GM10266 (cell line): ENCODE results near the gene LY9.
A peak's percentile ranks its signal among the peaks of the same experiment; 100 is the strongest.

Source experiments
- DNase-seq: peaks from one replicate; pipeline ENCODE4 v3.0.0; 2012; ENCODE audit errors: extremely low spot score
- TF ChIP-seq, protein P1 (sequence below): IDR thresholded peaks from 2 replicates; pipeline ENCODE4 v1.5.1; 2012; ENCODE audit warnings: mild to moderate bottlenecking, low read depth; ENCODE audit not compliant: control insufficient read depth, insufficient read depth; ENCODE audit errors: missing control alignments

The LY9 gene

DNA sequence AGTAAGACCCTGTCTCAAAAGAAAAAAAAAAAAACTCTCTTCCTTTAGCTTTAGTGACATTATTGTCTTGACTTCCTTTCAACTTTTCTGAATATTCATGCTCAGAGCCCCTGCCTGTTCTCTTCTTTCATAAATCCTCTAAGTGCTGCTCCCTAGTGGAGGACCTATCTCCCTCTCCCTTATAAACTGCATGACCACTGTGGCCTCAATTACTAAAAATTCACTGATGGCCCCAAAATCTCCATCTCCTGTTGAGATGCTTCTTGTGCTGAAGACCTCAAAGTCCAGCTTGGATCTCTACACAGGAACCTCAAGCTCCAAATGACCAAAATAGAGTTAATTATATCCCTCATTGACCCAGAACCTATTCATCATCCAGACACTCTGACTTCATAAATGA is 81.2 kb downstream of the LY9 start:
- TF ChIP-seq, protein P1, sequence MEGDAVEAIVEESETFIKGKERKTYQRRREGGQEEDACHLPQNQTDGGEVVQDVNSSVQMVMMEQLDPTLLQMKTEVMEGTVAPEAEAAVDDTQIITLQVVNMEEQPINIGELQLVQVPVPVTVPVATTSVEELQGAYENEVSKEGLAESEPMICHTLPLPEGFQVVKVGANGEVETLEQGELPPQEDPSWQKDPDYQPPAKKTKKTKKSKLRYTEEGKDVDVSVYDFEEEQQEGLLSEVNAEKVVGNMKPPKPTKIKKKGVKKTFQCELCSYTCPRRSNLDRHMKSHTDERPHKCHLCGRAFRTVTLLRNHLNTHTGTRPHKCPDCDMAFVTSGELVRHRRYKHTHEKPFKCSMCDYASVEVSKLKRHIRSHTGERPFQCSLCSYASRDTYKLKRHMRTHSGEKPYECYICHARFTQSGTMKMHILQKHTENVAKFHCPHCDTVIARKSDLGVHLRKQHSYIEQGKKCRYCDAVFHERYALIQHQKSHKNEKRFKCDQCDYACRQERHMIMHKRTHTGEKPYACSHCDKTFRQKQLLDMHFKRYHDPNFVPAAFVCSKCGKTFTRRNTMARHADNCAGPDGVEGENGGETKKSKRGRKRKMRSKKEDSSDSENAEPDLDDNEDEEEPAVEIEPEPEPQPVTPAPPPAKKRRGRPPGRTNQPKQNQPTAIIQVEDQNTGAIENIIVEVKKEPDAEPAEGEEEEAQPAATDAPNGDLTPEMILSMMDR, result peak; percentile 5
- peak; percentile 34 for DNase-seq
